ENCODE data around the gene RNPEPL1. TPM values are rescaled to one million over a fixed set of nuclear protein-coding genes. Genes with fewer than 3 reads are reported as not detected.

Gene RNPEPL1
- total and polyA plus RNA-seq, 3 donors from 2014 or later: 28.9 to 48.5 (median 39.1) TPM

GRCh38 chr2:240611601-240612210, 43.4 kb downstream of the RNPEPL1 start:
- DNase-seq: no peak
- intact Hi-C loops (cut with DNase I; ENCODE audit: low total_unique reads): no loop called here
- Histone ChIP-seq H3K27me3 (no peaks in the 10 kb centered on the region), H3K4me1 (no peaks in the 10 kb centered on the region), H3K9me3 (no peaks in the 10 kb centered on the region), H3K27ac (no peak overlapping the region), H3K4me3 (no peak overlapping the region), H3K36me3 (ENCODE audit: low read depth, missing control alignments) (no peaks in the 10 kb centered on the region)
- no peak for TF ChIP-seq POLR2A (IDR thresholded peaks at IDR 0.05)
- TF ChIP-seq, protein P1, sequence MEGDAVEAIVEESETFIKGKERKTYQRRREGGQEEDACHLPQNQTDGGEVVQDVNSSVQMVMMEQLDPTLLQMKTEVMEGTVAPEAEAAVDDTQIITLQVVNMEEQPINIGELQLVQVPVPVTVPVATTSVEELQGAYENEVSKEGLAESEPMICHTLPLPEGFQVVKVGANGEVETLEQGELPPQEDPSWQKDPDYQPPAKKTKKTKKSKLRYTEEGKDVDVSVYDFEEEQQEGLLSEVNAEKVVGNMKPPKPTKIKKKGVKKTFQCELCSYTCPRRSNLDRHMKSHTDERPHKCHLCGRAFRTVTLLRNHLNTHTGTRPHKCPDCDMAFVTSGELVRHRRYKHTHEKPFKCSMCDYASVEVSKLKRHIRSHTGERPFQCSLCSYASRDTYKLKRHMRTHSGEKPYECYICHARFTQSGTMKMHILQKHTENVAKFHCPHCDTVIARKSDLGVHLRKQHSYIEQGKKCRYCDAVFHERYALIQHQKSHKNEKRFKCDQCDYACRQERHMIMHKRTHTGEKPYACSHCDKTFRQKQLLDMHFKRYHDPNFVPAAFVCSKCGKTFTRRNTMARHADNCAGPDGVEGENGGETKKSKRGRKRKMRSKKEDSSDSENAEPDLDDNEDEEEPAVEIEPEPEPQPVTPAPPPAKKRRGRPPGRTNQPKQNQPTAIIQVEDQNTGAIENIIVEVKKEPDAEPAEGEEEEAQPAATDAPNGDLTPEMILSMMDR (IDR thresholded peaks at IDR 0.05): no peak
- WGBS, 2 donors: 89 to 92% methylated on average over 10 of the region's 10 CpGs

DNA sequence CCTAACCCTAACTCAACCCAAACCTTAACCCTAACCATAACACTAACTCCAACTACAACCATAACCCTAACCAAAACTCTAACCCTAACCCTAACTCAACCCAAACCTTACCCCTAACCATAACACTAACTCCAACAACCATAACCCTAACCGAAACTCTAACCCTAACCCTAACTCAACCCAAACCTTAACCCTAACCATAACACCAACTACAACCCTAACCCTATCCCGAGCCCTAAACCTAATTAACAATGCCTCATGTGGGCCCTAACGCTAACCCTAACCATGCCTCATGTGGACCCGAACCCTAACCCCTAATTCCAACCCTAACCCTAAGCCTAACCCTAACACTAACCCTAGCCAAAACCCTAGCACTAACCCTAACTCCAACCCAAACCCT, 45.5 kb downstream of the RNPEPL1 start:
- TF ChIP-seq POLR2A (IDR thresholded peaks at IDR 0.05): no peak
- TF ChIP-seq, protein P1 (IDR thresholded peaks at IDR 0.05): no peak
- no peaks in the 10 kb centered on the region for H3K9me3 ChIP-seq
- no peak overlapping the region for H3K4me3 ChIP-seq
- no peak overlapping the region for H3K27ac ChIP-seq
- intact Hi-C loops (cut with DNase I; ENCODE audit: low total_unique reads): no loop called here
- H3K27me3 ChIP-seq: no peaks in the 10 kb centered on the region
- H3K4me1 ChIP-seq: no peaks in the 10 kb centered on the region
- WGBS, 2 donors: 97% methylated on average over 4 of the region's 4 CpGs
- no peak for DNase-seq
- no peaks in the 10 kb centered on the region for H3K36me3 ChIP-seq (ENCODE audit: low read depth, missing control alignments)

DNA sequence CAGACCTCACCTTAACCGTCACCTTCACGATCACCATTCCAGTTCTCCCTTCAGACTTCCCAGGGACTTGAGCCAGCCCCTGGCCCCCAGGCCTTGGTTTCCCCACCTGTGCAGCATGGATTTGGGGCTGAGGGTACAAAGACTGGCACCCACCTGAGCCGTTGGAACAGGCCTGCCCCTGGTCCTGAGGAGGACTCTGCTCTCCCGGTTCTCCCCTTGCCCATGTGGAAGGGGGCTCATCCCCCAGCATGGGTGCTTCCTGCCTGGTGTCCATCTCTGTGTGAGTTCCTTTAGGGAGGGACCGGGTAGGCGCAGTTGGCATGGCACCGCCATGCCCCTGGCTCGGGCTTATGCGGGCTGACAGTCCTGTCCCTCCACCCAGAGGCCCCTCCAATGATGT, 46.1 kb downstream of the RNPEPL1 start:
- Histone ChIP-seq H3K36me3 (ENCODE audit: low read depth, missing control alignments) (no peaks in the 10 kb centered on the region), H3K27me3 (no peaks in the 10 kb centered on the region), H3K4me3 (no peak overlapping the region), H3K27ac (no peak overlapping the region), H3K9me3 (no peaks in the 10 kb centered on the region), H3K4me1 (no peaks in the 10 kb centered on the region)
- TF ChIP-seq POLR2A (IDR thresholded peaks at IDR 0.05): no peak
- TF ChIP-seq, protein P1 (IDR thresholded peaks at IDR 0.05): no peak
- no peak for DNase-seq
- 85 to 95% methylated on average over 9 of the region's 9 CpGs for WGBS, 2 donors
- intact Hi-C loops (cut with DNase I; ENCODE audit: low total_unique reads): no loop called here

DNA sequence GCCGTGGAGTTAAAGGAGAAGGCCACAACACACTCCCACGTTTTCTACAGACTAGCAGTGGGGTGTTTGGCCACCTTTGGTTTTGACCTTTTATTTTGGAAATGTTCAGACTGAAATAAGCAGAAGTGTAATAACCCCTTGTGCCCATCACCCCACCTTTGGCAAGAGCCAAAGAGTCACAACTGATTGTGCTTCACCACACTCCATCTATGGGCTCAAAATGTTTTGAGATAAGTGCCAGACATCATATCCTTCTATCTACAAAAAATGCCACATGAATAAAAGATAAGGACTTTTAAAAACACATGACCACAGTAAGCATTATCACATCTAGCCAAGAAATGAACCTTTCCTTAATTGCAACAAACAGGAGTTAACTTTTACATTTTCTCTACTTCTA, 47.1 kb downstream of the RNPEPL1 start:
- no peak for TF ChIP-seq POLR2A (IDR thresholded peaks at IDR 0.05)
- TF ChIP-seq, protein P1 (IDR thresholded peaks at IDR 0.05): no peak
- no peak for DNase-seq
- Histone ChIP-seq H3K4me3 (no peak overlapping the region), H3K27me3 (no peaks in the 10 kb centered on the region), H3K9me3 (no peaks in the 10 kb centered on the region), H3K4me1 (no peaks in the 10 kb centered on the region), H3K36me3 (ENCODE audit: low read depth, missing control alignments) (no peaks in the 10 kb centered on the region), H3K27ac (no peak overlapping the region)
- intact Hi-C loops (cut with DNase I; ENCODE audit: low total_unique reads): no loop called here
- WGBS, 2 donors: 67 to 75% methylated on average over 2 of the region's 2 CpGs

Data from testis (tissue), 3 donors.